ENCODE results near the gene ARL14EPL.
"Not testable (repeated sequence)": the region's sequence is repeated elsewhere in the genome, so short reads cannot be mapped to it uniquely, and the experiment has no call there.

Gene ARL14EPL

GRCh38 chr5:116058346-116058936, 26.2 kb downstream of the ARL14EPL start:
- DNase-seq = no peak

- no peak for DNase-seq
These were observed 30.1 kb downstream of the ARL14EPL start for GRCh38 chr5:116062352-116062751.

- DNase-seq = no peak
These were observed 31.7 kb downstream of the ARL14EPL start for GRCh38 chr5:116063950-116064349.

DNA sequence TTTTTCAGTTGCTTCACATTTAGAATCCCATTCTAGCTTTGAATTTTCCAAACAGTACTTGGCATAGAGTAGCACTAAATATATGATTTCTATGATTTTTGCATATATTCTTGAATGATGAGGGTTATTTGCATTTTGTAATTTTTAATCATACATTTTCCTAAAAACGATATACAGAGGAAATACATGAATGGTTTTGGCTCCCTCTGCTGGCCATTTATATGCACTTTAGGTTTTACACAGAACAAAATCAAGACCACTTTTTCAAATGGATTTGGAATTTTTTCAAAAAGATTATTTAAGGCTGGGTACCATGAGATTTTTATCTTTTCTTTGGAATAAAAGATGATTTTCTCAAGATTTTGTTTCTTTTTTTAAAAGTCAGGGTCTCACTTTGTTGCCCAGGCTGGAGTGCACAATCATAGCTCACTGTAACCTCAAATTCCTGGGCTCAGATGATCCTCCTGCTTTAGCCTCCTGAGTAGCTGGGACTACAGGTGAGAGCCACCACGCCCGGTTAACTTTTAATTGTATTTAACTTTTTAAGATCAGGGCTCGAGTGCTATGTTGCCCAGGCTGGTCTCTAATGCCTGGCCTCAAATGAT, 35.9 kb downstream of the ARL14EPL start:
- peak; percentile 53 for DNase-seq

GRCh38 chr5:116071211-116071610, 38.9 kb downstream of the ARL14EPL start:
- DNase-seq = no peak

DNA sequence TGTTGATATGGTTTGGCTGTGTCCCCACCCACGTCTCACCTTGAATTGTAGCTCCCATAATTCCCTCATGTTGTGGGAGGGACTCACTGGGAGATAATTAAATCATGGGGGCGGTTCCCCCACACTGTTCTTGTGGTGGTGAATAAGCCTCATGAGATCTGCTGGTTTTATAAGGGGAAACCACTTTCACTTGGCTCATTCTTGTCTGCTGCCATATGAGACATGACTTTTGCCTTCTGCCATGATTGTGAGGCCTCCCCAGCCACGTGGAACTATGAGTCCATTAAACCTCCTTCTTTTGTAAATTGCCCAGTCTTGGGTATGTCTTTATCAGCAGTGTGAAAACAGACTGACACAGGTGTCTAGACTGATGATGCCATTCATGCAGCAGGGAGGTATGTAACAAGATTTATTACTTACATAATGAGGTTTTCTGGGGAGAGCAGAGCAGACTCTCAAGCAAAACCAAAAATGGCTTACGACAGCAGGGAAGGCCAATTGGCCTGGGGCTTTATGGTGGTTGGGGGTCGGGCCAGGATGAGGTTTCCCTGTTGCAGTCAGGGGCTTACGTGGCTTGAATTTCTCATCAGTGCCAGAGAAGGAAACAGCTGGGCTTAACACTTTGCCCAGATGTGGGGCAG, 43.0 kb downstream of the ARL14EPL start:
- no peak for DNase-seq

DNA sequence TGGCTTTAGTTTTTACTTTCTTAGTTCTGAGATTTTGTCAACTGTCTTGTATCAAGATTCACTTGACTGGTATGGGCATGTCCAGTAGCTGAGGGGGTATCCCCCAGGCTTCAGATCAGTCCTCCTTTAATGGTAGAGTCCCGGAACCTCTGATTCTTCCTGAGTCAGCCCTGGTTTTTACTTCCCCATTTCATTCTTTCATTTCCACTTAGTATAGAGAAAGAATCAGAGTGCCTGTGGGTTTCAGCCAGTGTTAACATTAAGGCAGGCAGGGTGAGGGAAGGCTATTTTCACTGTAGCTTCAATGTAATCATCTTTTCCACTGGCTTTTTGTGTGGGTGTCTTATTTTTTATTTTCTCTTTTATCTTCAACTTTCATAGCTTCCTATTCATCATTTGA, 44.2 kb downstream of the ARL14EPL start:
- DNase-seq = no peak

DNA sequence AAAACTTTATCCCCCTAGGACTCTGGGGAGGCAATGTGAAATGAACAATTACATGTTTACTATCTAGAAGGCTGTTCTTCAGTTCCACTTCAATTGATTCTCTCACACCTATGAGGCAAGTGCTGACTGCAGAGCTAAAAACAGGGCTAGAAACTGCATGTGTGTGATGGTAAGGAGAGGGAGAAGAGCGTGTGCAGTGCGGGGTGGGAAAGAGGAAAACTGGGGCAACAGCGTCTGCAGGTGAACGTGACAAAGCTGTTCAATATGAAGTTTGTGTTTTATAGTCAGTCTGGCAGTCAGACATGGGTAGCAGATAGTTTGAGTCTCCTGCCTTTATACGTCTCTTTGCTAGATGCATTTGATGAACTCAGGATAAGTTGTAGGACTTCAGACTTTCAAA, 45.9 kb downstream of the ARL14EPL start:
- no peak for DNase-seq

GRCh38 chr5:116084287-116084691, 52.0 kb downstream of the ARL14EPL start:
- peak; percentile 24 for DNase-seq

DNA sequence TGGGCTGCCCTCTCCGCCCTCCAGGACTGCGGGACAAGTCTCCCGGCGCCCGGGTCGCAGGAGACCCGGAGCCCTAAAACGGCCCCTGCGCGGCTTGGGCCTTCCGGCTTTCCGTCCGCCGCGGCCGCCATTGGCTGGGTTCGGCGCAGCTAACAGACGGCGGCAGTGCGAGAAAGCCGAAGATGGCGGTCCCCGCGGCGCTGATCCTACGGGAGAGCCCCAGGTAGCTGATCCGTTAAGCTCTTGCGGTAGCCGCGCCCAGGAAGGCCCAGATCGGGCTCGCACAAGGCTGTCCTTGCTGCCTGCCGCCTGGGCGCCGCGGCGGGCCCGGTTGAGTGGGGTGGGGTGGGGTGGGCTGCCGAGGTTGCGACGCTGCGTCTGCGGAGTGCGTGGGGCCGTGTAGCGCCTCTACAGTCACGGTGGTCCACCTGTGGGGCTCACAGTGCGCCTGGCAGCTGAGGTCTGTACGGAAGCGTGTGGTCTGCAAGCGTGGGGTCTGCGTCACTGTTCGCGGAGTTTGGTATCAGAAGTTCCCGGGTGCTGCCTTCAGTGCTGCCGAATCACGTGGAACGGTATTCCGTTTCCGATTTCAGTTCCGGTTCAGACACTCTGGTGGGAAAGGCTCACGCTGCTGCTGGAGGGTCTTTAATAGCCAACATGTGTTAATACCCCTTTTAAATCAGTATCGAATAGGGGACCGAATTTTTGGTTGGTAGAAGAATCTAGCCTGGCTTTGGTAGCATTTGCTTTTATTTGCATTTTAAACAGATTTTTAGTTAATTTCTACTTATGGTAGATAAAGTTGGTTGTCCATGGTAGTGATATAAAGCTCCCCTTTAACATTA, 52.8 kb downstream of the ARL14EPL start, which contains the start of gene COMMD10:
Gene COMMD10 (plus strand): TSS at position 155 of the 845 bp plus-strand sequence.
- DNase-seq = peak; percentile 84

- DNase-seq = not testable (repeated sequence)
These were observed 54.0 kb downstream of the ARL14EPL start for GRCh38 chr5:116086309-116086708.

- no peak for DNase-seq
These were observed 55.8 kb downstream of the ARL14EPL start for GRCh38 chr5:116088062-116088461.

DNA sequence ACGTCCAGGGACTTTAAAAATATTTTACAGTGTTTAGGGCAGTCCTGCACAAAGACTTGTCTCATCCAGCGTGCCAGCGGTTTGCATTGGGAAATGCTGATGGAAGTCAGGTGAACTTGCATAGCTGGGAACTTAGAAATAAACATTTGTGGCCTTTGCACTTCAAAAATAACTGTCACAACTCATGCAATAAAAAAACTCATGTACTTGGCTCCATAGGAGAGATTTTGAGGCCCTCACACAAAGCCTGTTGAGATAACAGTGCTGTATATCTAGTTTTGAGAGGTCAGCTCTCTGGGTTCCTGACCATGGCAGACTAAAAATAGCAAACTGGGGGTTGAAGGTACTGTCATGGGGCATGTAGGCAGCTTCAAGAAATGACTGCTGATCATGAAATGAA, 58.0 kb downstream of the ARL14EPL start:
- DNase-seq = no peak

- no peak for DNase-seq
These were observed 59.1 kb downstream of the ARL14EPL start for GRCh38 chr5:116091416-116091815.

DNA sequence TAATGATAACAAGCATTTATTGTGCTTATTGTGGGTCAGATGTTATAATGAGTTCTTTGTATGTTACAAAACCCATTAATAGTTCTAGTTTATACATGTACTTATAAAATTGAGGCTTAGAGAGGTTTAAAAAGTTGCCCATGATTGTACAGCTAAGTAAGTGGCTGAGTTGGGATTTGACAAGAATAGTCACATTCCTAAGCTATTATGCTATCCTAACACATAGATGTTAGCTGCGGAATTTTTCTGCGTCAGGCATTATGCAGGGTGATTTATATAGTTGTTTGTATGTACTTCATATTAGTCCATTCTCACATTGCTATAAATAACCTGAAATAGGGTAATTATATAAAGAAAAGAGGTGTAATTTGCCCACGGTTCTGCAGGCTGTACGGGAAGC, 65.0 kb downstream of the ARL14EPL start:
- DNase-seq = peak; percentile 34

DNA sequence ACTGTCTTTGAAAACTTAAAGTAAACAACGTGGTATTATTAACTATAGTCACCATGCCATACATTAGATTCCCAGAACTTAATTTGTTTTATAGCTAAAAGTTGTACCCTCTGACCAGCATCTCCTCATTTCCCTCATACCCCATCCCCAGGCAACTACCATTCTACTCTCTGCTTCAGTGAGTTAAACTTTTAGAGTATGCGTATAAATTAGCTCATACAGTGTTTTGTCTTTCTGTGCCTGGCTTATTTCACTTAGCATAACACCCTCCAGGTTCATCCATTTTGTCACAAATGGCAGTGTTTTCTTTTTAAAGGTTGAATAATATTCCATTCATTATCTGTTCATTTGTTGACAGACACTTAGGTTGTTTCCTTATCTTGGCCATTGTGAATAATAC, 66.7 kb downstream of the ARL14EPL start:
- no peak for DNase-seq

- DNase-seq = not testable (repeated sequence)
These were observed 72.7 kb downstream of the ARL14EPL start for GRCh38 chr5:116104941-116105340.
